ENCODE measurements around the gene EID3. TPM values are rescaled to one million over a fixed set of nuclear protein-coding genes. Genes with fewer than 3 reads are reported as not detected.

EID3 gene
- total and polyA plus RNA-seq, 9 of the 15 experiments (the other 6 are each of a cell fraction or from before 2014, with no cell fraction given) = 0.07 to 3.5 (median 0.42) TPM

DNA sequence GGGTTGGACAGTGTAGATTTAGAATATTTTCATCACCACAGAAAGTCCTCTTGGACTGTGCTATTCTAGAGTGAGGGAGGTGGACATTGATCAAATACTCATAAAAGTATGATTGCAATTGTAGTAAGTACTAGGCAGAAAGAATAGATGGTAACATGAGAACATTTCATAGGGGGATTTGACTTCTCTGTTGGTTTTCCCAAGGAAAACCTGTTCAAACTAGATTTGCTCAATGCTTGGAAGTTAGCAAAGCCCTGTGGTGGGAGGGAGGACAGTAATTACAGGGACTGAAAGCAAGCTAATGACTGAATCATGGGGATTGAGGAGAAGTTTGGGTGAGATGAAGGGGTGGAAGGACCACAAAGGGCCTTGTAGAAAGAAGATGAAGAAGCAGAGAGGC lies 24.4 kb upstream of the EID3 start:
- no TSS peak for BruUV-seq (replicated peaks)
- ATAC-seq = no peak
- no peak for DNase-seq (ENCODE audit: extremely low read depth in 1 of 4, low spot score in 3 of 4)
- H3K9me3 ChIP-seq (replicated peaks; ENCODE audit: control insufficient read depth, insufficient read depth, low read depth, low read length) = no peaks in the 10 kb centered on the region
- no peaks in the 10 kb centered on the region for H3K79me2 ChIP-seq (ENCODE audit: control insufficient read depth, insufficient read depth, low read length)
- H3K9ac ChIP-seq (ENCODE audit: insufficient read depth in 1 of 2, low read depth in 2 of 2, low read length in 2 of 2) = no peak overlapping the region
- H2AFZ ChIP-seq (ENCODE audit: low read depth, low read length) = peak overlapping the region; percentile 37; the same call in 1 of the 2 replicates
- H3K27me3 ChIP-seq (ENCODE audit: control insufficient read depth in 2 of 2, insufficient read depth in 2 of 2, low read length in 2 of 2) = no peaks in the 10 kb centered on the region
- peaks cover 6 to 24% of the 10 kb centered on the region in 2 experiments; a peak in 3 of 5 replicates for H3K4me1 ChIP-seq (replicated peaks in 1 of 2; ENCODE audit: control insufficient read depth in 2 of 2, insufficient read depth in 2 of 2, low read length in 2 of 2)
- H4K20me1 ChIP-seq (replicated peaks; ENCODE audit: control insufficient read depth, insufficient read depth, low read length) = no peaks in the 10 kb centered on the region
- TF ChIP-seq FOXM1 (IDR thresholded peaks at IDR 0.05; ENCODE audit: low read depth) (no peak), FOXM1 (CRISPR knock-in tag; IDR thresholded peaks at IDR 0.05; ENCODE audit: low read depth) (no peak), DACH1 (IDR thresholded peaks at IDR 0.05; ENCODE audit: partially characterized antibody) (no peak), ZNF717 (CRISPR knock-in tag; IDR thresholded peaks at IDR 0.05) (no peak)
- TF ChIP-seq, protein P1, sequence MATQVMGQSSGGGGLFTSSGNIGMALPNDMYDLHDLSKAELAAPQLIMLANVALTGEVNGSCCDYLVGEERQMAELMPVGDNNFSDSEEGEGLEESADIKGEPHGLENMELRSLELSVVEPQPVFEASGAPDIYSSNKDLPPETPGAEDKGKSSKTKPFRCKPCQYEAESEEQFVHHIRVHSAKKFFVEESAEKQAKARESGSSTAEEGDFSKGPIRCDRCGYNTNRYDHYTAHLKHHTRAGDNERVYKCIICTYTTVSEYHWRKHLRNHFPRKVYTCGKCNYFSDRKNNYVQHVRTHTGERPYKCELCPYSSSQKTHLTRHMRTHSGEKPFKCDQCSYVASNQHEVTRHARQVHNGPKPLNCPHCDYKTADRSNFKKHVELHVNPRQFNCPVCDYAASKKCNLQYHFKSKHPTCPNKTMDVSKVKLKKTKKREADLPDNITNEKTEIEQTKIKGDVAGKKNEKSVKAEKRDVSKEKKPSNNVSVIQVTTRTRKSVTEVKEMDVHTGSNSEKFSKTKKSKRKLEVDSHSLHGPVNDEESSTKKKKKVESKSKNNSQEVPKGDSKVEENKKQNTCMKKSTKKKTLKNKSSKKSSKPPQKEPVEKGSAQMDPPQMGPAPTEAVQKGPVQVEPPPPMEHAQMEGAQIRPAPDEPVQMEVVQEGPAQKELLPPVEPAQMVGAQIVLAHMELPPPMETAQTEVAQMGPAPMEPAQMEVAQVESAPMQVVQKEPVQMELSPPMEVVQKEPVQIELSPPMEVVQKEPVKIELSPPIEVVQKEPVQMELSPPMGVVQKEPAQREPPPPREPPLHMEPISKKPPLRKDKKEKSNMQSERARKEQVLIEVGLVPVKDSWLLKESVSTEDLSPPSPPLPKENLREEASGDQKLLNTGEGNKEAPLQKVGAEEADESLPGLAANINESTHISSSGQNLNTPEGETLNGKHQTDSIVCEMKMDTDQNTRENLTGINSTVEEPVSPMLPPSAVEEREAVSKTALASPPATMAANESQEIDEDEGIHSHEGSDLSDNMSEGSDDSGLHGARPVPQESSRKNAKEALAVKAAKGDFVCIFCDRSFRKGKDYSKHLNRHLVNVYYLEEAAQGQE (IDR thresholded peaks at IDR 0.05; ENCODE audit: borderline replicate concordance) = peak; percentile 14; the same call in 1 of the 2 replicates
- TF ChIP-seq, protein P1 (CRISPR knock-in tag; IDR thresholded peaks at IDR 0.05; ENCODE audit: low read depth) = no peak
- TF ChIP-seq, protein P2, sequence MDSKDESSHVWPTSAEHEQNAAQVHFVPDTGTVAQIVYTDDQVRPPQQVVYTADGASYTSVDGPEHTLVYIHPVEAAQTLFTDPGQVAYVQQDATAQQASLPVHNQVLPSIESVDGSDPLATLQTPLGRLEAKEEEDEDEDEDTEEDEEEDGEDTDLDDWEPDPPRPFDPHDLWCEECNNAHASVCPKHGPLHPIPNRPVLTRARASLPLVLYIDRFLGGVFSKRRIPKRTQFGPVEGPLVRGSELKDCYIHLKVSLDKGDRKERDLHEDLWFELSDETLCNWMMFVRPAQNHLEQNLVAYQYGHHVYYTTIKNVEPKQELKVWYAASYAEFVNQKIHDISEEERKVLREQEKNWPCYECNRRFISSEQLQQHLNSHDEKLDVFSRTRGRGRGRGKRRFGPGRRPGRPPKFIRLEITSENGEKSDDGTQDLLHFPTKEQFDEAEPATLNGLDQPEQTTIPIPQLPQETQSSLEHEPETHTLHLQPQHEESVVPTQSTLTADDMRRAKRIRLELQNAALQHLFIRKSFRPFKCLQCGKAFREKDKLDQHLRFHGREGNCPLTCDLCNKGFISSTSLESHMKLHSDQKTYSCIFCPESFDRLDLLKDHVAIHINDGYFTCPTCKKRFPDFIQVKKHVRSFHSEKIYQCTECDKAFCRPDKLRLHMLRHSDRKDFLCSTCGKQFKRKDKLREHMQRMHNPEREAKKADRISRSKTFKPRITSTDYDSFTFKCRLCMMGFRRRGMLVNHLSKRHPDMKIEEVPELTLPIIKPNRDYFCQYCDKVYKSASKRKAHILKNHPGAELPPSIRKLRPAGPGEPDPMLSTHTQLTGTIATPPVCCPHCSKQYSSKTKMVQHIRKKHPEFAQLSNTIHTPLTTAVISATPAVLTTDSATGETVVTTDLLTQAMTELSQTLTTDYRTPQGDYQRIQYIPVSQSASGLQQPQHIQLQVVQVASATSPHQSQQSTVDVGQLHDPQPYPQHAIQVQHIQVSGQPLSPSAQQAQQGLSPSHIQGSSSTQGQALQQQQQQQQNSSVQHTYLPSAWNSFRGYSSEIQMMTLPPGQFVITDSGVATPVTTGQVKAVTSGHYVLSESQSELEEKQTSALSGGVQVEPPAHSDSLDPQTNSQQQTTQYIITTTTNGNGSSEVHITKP (IDR thresholded peaks at IDR 0.05; ENCODE audit: partially characterized antibody) = peak; percentile 67
- FAIRE-seq = no peak
- ChIA-PET CTCF (ENCODE audit: low intra/inter-chr PET ratio) (no interaction called here), POLR2A (interaction anchor here (2.5 kb wide), 1 partner anchor 10 kb away, joined by 15 read pairs; no protein-coding TSS in a partner anchor)
- in situ Hi-C loops (cut with MboI) (no loop called here), intact Hi-C loops (cut with micrococcal nuclease) (no loop called here)
- no peak overlapping the region for H3K4me3 ChIP-seq
- no peak overlapping the region for H3K27ac ChIP-seq (ENCODE audit: extremely low read depth, low read depth, low read length)
- no peaks in the 10 kb centered on the region for H3K36me3 ChIP-seq (ENCODE audit: control insufficient read depth, insufficient read depth, low read length)
- no peak overlapping the region for H3K4me2 ChIP-seq (ENCODE audit: insufficient read depth, low read length)
- no peaks in the 10 kb centered on the region for H3K9me1 ChIP-seq (ENCODE audit: control insufficient read depth, insufficient read depth, low read length)
